Trophoblast cell (in vitro differentiated cells and primary cell): ENCODE results near the gene IQSEC1.

Experiments
- DNase-seq, 2 donors: peaks; one replicate each; pipeline ENCODE4 v3.0.0-alpha.2; 2016
- H2AFZ ChIP-seq: 2 replicates; pipeline ENCODE4 v1.6.1; 2013; ENCODE audit warnings: low read length, moderate library complexity, mild to moderate bottlenecking; ENCODE audit not compliant: insufficient read depth, poor library complexity
- H2AK5ac ChIP-seq: 2 replicates; pipeline ENCODE4 v1.6.1; 2013; ENCODE audit warnings: mild to moderate bottlenecking, low read length
- H2BK120ac ChIP-seq: 2 replicates; pipeline ENCODE4 v1.6.1; 2013; ENCODE audit warnings: low read length, mild to moderate bottlenecking, moderate library complexity; ENCODE audit not compliant: insufficient read depth, poor library complexity
- H2BK12ac ChIP-seq: 2 replicates; pipeline ENCODE4 v1.6.1; 2013; ENCODE audit warnings: mild to moderate bottlenecking, low read length, moderate library complexity
- H2BK5ac ChIP-seq: 2 replicates; pipeline ENCODE4 v1.6.1; 2013; ENCODE audit warnings: low read length, low read depth, moderate library complexity, mild to moderate bottlenecking; ENCODE audit not compliant: poor library complexity
- H3K14ac ChIP-seq: 2 replicates; pipeline ENCODE4 v1.6.1; 2013; ENCODE audit warnings: mild to moderate bottlenecking, low read length
- H3K18ac ChIP-seq: 2 replicates; pipeline ENCODE4 v1.6.1; 2013; ENCODE audit warnings: mild to moderate bottlenecking, low read length
- H3K23ac ChIP-seq: 2 replicates; pipeline ENCODE4 v1.6.1; 2013; ENCODE audit warnings: low read length
- H3K27ac ChIP-seq: 2 replicates; pipeline ENCODE4 v1.5.1; 2013; ENCODE audit warnings: low read depth, mild to moderate bottlenecking, inconsistent platforms, low read length, moderate library complexity
- H3K27me3 ChIP-seq: 2 replicates; pipeline ENCODE4 v1.6.1; 2013; ENCODE audit warnings: inconsistent platforms, mild to moderate bottlenecking, low read length, moderate library complexity; ENCODE audit not compliant: insufficient read depth
- H3K36me3 ChIP-seq, 2 experiments: 1 replicate in 1 of 2; 2 replicates in 1 of 2; pipeline ENCODE4 v1.6.1; 2013; ENCODE audit warnings: low read length in 2 of 2, mild to moderate bottlenecking in 2 of 2, moderate library complexity in 1 of 2; ENCODE audit not compliant: insufficient read depth in 2 of 2, control insufficient read depth in 1 of 2
- H3K4ac ChIP-seq: 2 replicates; pipeline ENCODE4 v1.6.1; 2013; ENCODE audit warnings: low read depth, mild to moderate bottlenecking, low read length, moderate library complexity
- H3K4me1 ChIP-seq, 2 experiments: 1 replicate in 1 of 2; 2 replicates in 1 of 2; pipeline ENCODE4 v1.6.1; 2013; ENCODE audit warnings: low read length in 2 of 2, mild to moderate bottlenecking in 2 of 2, moderate library complexity in 1 of 2; ENCODE audit not compliant: insufficient read depth in 2 of 2, control insufficient read depth in 1 of 2
- H3K4me2 ChIP-seq: 2 replicates; pipeline ENCODE4 v1.6.1; 2013; ENCODE audit warnings: inconsistent platforms, mild to moderate bottlenecking, low read length, moderate library complexity
- H3K4me3 ChIP-seq: 2 replicates; pipeline ENCODE4 v1.5.1; 2013; ENCODE audit warnings: mild to moderate bottlenecking, low read depth, low read length, inconsistent platforms
- H3K79me1 ChIP-seq: one replicate; pipeline ENCODE4 v1.6.1; 2013; ENCODE audit warnings: low read length
- H3K79me2 ChIP-seq: 2 replicates; pipeline ENCODE4 v1.6.1; 2013; ENCODE audit warnings: low read length, mild to moderate bottlenecking; ENCODE audit not compliant: control insufficient read depth, insufficient read depth, poor library complexity
- H3K9ac ChIP-seq: 2 replicates; pipeline ENCODE4 v1.6.1; 2013; ENCODE audit warnings: mild to moderate bottlenecking, low read length
- H3K9me3 ChIP-seq: 2 replicates; pipeline ENCODE4 v1.6.1; 2013; ENCODE audit warnings: low read depth, mild to moderate bottlenecking, control low read depth, inconsistent platforms, low read length; ENCODE audit not compliant: insufficient read depth
- H4K12ac ChIP-seq: 2 replicates; pipeline ENCODE4 v1.6.1; 2013; ENCODE audit warnings: low read depth, mild to moderate bottlenecking, low read length, moderate library complexity
- H4K8ac ChIP-seq: 2 replicates; pipeline ENCODE4 v1.6.1; 2013; ENCODE audit warnings: low read depth, mild to moderate bottlenecking, low read length, moderate library complexity
- H4K91ac ChIP-seq: one replicate; pipeline ENCODE4 v1.6.1; 2013; ENCODE audit warnings: low read depth, mild to moderate bottlenecking, low read length, moderate library complexity
- WGBS: extraction: QIAGEN DNeasy Blood & Tissue Kit; methylation state at CpG from one replicate; pipeline ENCODE4 v1.1.7; 2013; ENCODE audit warnings: missing lambda C conversion rate; ENCODE audit not compliant: insufficient read length, insufficient coverage; ENCODE audit errors: extremely low coverage; 5-methylcytosine and 5-hydroxymethylcytosine counted together

The IQSEC1 gene

GRCh38 chr3:12898965-12899755, 174.1 kb downstream of the IQSEC1 start:
- H3K36me3 ChIP-seq, result peaks cover 35 to 41% of the 10 kb centered on the region in 2 experiments
- H3K27me3 ChIP-seq, result no peaks in the 10 kb centered on the region

GRCh38 chr3:12898290-12898964, 174.8 kb downstream of the IQSEC1 start:
- Histone ChIP-seq H3K4ac (no peak overlapping the region), H3K9ac (no peak overlapping the region), H3K4me2 (no peak overlapping the region), H3K36me3 (peaks cover 30 to 34% of the 10 kb centered on the region in 2 experiments), H3K27me3 (no peaks in the 10 kb centered on the region), H2AFZ (no peak overlapping the region), H3K9me3 (peaks cover 1% of the 10 kb centered on the region), H2BK120ac (no peak overlapping the region), H3K79me1 (peaks cover 5% of the 10 kb centered on the region), H4K91ac (no peak overlapping the region), H2BK5ac (no peak overlapping the region), H3K4me3 (no peak overlapping the region), H3K18ac (no peak overlapping the region), H3K4me1 (peaks cover 13 to 18% of the 10 kb centered on the region in 2 experiments), H3K27ac (no peak overlapping the region), H2BK12ac (no peak overlapping the region), H4K12ac (no peak overlapping the region), H3K23ac (no peak overlapping the region), H3K79me2 (no peaks in the 10 kb centered on the region), H2AK5ac (no peak overlapping the region), H3K14ac (no peak overlapping the region), H4K8ac (no peak overlapping the region)
- DNase-seq, result no peak
- WGBS, result no CpG with 5 or more reads among the region's 22 CpGs

More at GRCh38 chr3:12898965-12899755, 174.1 kb downstream of the IQSEC1 start:
- WGBS, result no CpG with 5 or more reads among the region's 40 CpGs
- no peak overlapping the region for H3K18ac ChIP-seq
- H3K14ac ChIP-seq, result no peak overlapping the region
- H3K9me3 ChIP-seq, result peaks cover 1% of the 10 kb centered on the region
- no peak overlapping the region for H4K91ac ChIP-seq
- no peaks in the 10 kb centered on the region for H3K79me2 ChIP-seq
- peaks cover 5% of the 10 kb centered on the region for H3K79me1 ChIP-seq
- H2BK12ac ChIP-seq, result no peak overlapping the region
- no peak overlapping the region for H3K23ac ChIP-seq
- H4K8ac ChIP-seq, result no peak overlapping the region
- DNase-seq, result no peak
- no peak overlapping the region for H3K4ac ChIP-seq
- no peak overlapping the region for H2BK5ac ChIP-seq
- no peak overlapping the region for H2AFZ ChIP-seq
- H4K12ac ChIP-seq, result no peak overlapping the region
- no peak overlapping the region for H2AK5ac ChIP-seq
- H3K4me2 ChIP-seq, result no peak overlapping the region
- H3K27ac ChIP-seq, result no peak overlapping the region
- H3K4me1 ChIP-seq, result peaks cover 13 to 18% of the 10 kb centered on the region in 2 experiments
- no peak overlapping the region for H3K9ac ChIP-seq
- H3K4me3 ChIP-seq, result no peak overlapping the region
- H2BK120ac ChIP-seq, result no peak overlapping the region

GRCh38 chr3:12897381-12898289, 175.6 kb downstream of the IQSEC1 start:
- Histone ChIP-seq H3K79me2 (no peaks in the 10 kb centered on the region), H3K27ac (no peak overlapping the region), H3K18ac (no peak overlapping the region), H3K4me2 (no peak overlapping the region), H3K9ac (no peak overlapping the region), H3K9me3 (peaks cover 1% of the 10 kb centered on the region), H2AFZ (no peak overlapping the region), H2BK12ac (no peak overlapping the region), H3K4me1 (peaks cover 13 to 18% of the 10 kb centered on the region in 2 experiments), H3K36me3 (peaks cover 25 to 28% of the 10 kb centered on the region in 2 experiments), H2BK5ac (no peak overlapping the region), H3K23ac (no peak overlapping the region), H3K4me3 (no peak overlapping the region), H3K4ac (no peak overlapping the region), H4K8ac (no peak overlapping the region), H4K91ac (no peak overlapping the region), H3K79me1 (peaks cover 5% of the 10 kb centered on the region), H2BK120ac (no peak overlapping the region), H3K14ac (no peak overlapping the region), H2AK5ac (no peak overlapping the region), H3K27me3 (no peaks in the 10 kb centered on the region), H4K12ac (no peak overlapping the region)
- DNase-seq, result peak; percentile 78 to 79
- WGBS, result no CpG with 5 or more reads among the region's 13 CpGs
